Stimulated activated CD4-positive, alpha-beta T cell treated with anti-CD3 and anti-CD28 coated beads, TNF-alpha, amount 100 ng/mL, for 4 hours (primary cell): ENCODE results near the gene SERINC2.
A peak's percentile ranks its signal among the peaks of the same experiment; 100 is the strongest.
"Not testable (repeated sequence)": the region's sequence is repeated elsewhere in the genome, so short reads cannot be mapped to it uniquely, and the experiment has no call there.

ENCODE experiments used
- DNase-seq, 3 experiments: peaks; one replicate each; pipeline ENCODE4 v3.0.0-alpha.2; 2020; ENCODE audit warnings: low read depth in 3 of 3

Gene SERINC2

DNA sequence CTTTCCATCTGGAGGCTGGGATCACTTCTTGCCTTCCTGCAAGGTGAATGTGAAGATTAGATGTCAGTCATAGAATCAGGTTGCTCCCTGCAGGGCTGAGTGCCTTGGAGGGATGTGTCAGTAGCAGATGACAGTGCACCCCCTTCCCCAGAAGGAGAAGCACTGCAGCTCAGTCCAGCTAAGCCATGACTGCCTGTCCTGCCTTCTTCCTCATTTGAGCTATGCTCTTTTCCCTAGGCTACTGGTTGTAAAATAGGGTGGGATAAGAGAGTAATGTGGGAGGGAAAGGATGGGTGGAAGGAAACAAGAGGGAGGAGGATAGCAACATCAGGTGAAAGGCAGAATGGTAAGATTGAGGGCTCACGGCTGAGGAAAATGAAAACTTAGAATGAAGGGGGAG is 29.0 kb upstream of the SERINC2 start:
- DNase-seq = no peak

GRCh38 chr1:31386576-31387243 is 26.3 kb upstream of the SERINC2 start:
- DNase-seq = not testable (repeated sequence)

DNA sequence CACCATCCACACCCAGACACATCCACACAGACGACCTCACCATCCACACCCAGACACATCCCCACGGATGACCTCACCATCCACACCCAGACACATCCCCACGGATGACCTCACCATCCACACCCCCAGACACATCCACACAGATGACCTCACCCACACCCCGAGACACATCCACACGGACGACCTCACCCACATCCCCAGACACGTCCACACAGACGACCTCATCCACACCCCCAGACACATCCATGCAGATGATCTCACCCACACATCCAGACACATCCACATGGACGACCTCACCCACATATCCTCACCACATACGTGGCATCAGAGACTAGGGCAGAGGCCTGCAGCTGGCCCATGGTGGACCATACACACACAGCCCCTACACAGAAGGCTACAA is 25.4 kb upstream of the SERINC2 start:
- no peak for DNase-seq

- DNase-seq = no peak
Observed at GRCh38 chr1:31389616-31390015, 23.4 kb upstream of the SERINC2 start.

DNA sequence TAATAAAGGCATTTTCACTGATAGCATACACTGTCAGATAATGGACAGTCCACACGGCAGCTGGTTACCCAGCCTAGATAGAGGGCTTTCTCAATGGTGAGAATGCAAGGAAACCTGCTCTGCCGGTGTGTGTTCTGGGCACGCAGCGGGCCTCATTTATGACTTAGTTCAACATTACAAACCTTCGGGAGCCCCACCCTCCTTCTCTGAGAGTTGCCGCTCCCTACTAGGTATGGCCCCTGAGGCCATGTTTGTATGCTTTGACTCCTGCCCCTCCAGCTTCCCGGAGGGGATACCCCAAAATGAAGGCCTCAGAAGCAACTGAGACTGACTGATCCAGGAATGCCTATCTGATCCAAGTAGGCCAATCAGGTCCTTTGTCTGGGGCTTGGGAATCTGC is 22.9 kb upstream of the SERINC2 start:
- DNase-seq = no peak

DNA sequence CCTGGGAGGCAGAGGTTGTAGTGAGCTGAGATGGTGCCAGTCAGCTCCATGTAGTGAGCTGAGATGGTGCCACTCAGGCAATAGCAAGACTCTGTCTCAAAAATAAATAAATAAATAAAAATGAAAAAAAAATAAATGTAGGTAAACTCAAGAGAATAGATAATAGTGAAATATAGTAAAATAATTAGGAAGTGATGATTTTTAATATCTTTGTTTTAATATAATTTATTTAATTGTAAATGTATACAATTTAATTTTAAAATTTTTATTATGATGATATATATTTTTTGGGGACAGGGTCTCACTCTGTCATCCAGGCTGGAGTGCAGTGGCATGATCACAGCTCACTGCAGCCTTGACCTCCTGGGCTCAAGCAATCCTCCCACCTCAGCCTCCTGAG is 19.6 kb upstream of the SERINC2 start:
- DNase-seq = no peak

DNA sequence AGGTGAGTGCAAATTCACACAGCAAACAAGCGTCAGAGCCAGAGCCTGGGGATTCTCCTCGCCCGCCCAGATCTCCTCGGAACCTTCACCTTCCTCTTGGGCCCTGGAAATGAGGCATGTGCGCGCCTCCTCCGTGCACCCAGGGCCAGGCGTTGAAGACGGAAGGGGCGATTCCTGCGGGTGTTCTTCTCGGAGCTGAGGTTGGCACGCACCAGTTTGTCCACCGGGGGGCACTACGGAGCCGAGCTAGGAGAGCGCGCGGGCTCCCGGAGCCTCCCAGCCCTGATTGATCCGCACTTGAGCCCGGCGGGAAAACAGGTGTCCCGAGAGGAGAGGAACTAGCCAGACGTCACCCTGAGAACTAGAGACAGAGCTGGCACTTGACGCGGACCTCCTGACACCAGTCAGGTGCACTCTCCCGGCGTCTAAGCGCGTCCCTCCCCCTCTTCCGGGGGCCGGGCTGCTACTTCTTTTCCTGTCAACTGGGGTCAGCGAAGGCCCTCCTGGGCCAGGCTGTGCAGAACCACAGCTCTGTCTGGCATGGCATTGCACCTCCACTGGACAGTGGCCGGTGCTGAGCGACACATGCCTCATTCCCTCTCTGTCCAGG is 18.3 kb upstream of the SERINC2 start:
- peak; percentile 47 to 66 (median 59) for DNase-seq

DNA sequence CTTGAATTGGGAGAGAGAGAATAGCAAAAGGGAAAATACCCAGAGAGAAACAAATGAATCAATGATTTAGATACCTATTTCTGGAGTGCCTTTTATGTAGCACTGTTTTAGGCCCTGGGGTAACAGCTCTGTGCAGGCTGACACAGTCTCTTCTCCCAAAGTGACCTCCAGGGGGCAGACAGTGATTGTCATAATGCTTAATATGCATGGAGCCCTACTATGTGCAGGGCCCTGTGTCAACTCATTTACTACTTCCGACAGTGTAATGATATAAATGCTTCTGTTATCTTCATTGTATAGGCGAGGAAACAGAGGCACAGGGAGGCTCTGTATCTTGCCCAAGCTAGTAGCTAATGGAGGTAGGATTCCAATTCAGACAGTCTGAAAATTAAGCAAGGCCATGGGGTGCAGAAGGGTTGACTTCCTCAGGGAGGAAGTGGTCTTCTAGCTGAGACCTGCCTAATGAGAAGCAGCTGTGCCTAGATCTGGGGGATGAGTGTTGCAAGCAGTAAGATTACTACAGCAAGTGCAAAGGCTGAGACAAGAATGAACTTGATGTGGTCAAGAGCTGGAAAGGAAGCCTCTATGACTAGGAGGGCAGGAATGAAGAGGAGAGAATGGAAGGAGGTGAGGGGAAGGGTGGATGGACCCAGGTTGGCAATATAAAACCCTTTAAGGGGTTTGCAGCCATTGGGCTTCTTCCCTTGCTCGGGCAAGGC is 16.2 kb upstream of the SERINC2 start:
- no peak for DNase-seq

DNA sequence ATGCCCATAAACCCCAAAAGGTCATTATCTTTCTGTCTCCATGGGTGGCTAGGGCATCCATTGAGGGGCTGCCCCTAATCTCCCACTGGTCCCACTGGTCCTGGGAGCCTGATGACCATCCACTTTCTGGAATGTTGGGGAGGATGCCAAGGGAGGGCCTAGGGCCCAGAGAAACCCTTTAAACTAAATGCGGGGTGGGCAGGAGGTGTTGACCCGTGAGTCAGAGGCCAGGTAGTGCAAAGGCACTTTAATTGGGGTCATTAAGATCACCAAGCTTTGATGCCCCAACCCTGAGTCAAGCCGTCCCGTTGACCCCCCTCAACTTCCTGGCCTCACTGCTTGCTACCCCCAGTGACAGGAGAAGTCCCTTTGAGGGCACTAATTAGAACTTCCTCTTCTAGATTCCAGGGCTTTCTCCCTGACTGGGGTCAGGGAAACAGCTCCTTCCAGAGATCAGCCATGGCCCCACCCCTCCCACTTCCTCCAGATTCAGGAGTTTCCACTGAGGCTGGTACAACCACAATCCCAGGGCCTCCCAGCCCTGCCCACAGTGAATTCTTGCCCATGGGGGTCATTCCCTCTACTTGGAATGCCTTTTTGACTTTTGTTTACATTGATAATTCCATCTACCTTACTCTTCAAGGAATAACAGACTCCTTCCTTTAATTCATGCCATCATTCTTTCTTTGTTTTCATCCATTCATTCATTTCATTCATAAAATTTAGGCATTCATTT is 15.5 kb upstream of the SERINC2 start:
- no peak for DNase-seq

- no peak for DNase-seq
Observed at GRCh38 chr1:31398246-31398645, 14.8 kb upstream of the SERINC2 start.

GRCh38 chr1:31399976-31400375 is 13.0 kb upstream of the SERINC2 start:
- DNase-seq = no peak

- DNase-seq = no peak
Observed at GRCh38 chr1:31400393-31400792, 12.6 kb upstream of the SERINC2 start.

DNA sequence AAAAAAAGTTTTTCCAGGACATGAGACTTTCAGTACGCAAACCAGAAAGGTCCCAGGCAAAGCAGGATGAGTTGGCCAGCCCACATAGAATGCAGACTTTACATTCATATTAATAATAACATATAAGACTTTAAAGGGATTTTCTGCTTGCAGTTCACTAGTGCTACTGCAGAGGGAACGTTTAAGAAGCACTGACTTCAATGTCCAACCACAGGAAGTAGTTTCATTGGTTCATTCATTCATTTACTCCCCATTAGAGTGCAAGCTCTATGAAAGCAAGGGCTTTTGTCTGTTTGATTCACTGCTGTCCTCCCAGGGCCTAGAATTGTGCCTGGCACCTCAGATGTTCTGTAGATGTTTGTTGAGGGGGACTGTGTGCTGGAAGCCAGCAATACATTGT is 11.8 kb upstream of the SERINC2 start:
- DNase-seq = no peak

GRCh38 chr1:31405578-31406245 is 7.3 kb upstream of the SERINC2 start:
- no peak for DNase-seq

DNA sequence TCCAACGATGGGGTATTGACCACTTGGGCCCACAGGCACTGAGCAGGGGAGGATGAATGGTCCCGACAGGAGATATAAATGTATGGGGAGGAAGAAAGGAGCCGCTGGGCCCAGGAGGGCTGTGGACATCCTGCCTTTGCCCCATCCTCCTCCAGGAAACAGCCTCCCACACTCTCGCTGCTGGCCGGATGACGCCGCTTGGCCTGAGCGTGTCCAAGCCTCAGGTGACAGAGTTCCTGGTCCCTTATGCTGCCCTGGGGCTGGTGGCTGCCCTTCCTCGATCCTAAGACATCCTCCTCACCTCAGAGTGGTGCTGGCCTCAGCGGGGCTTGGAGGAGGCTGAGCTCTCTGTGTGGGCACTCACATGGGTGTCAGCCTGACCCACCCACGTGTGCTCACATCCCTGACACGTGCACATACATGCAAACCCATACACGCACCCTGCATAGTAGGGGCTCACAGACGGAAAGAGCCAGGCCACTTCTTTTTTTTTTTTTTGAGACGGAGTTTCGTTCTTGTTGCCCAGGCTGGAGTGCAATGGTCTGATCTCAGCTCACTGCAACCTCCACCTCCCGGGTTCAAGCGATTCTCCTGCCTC is 5.9 kb upstream of the SERINC2 start:
- DNase-seq = no peak

DNA sequence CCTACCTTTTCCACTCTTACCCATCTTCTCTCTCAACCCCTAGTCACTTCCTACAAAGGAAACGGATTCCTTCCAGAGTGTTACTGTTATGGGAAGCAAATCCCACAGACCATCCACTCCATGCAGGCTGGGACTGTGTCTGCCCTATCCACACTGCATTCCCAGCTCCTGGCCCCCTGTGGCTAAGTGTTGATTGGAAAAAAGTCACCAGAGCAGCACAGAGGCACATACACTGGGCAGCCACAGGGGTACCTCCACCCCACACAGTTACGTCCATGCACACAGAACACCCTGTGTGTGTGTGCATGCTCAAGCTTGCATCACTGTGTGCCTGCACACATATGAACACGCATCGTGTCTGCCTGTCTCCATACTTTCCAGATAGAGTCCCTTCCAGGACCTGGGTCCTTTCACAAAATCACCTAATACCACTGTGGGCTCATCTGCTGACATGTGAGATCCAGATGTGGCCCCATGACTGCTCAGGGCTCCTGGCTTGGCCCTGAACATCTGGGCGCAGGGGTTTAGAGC is 4.2 kb upstream of the SERINC2 start:
- DNase-seq = no peak

DNA sequence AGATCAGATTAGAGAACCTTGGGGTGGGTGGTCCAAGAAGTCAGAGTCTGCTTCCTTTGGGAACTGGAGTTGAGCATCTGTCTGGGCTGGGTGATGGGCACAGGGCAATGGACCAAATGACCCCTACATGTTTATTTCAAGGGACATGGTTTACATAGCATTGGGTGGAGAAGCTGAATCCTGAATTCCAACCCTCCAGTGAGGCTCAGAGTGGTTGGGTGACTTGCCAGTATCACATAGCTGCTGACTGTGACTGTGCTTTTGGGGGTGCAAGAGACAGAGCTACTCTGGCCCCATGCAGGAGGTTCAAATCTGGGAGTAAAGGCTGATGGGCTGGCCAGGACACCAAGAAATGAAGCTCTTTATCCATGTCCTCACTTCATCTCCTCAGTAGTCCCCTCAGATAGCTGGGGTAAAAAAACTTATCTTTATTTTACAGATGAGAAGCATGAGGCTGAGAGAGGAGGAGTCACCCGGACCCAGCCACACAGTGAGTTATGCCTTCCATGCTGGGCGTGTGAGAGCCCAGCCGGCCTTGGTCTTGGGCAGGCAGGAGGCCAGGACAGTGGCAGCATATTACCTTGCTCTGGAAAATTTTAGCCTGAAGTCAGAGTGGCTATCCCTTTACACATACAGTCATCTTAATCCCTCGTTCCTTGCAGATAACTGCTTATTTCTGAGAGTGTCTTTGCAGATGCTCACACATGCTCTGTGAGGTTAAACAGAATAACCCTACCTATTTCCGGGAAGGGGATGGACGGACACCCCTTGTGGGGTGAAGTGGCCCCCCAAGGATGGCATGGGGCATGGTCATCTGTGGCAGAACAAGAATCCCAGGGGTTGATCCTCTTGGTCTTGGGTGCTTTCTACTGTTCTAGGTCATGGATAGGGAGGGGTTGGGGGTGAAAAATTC is 2.8 kb upstream of the SERINC2 start:
- DNase-seq = no peak

GRCh38 chr1:31410871-31411270 is 2.1 kb upstream of the SERINC2 start:
- no peak for DNase-seq

GRCh38 chr1:31412205-31412604 is 808 bp upstream of the SERINC2 start:
- no peak for DNase-seq

DNA sequence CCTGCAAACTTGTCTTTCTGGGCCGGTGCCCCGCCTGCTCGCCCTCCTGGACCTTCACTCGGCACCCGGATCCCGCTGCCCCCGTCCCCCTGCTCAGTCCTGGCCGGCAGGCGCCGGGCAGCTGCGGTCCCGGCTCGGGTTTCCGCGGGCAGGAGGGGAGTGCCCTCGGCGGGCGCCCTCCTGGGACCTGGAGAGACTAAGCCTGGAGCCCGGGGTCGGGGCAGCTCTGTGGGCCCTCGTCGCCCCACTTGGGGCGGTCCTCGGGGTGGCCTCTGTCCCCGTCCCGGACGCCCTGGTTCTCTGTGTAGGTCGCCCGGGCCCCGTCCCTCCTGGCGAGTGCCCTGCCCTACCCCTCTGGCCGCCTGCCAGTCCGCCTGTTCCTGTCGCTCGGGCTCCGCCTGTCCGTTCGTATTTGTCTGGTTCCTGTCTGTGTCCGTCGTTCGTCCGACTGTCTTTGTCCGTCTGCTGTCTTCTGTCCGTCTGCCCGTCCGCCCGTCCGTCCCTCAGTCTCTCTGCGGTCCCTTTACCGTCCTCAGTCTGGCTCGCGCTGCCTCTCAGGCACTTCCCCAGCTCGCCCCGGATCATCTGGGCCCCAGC is 490 bp downstream of the SERINC2 start:
- DNase-seq = no peak
